Astrocyte of the cerebellum (primary cell): ENCODE measurements around the gene PLBD2.

Experiments
- DNase-seq: peaks from one replicate; pipeline ENCODE4 v3.0.0-alpha.2; 2011; ENCODE audit warnings: low read depth
- H3K4me3 ChIP-seq: 2 replicates; pipeline ENCODE4 v1.5.1; 2011; ENCODE audit warnings: mild to moderate bottlenecking, low read depth, low read length, moderate library complexity
- in situ Hi-C: cut with HindIII; loops from 2 replicates; pipeline ENCODE4 v1.10.0; 2017; ENCODE audit warnings: low sequenced_read_pairs
- TF ChIP-seq, protein P1 (sequence below): IDR thresholded peaks from 2 replicates; pipeline ENCODE4 v1.5.1; 2012; ENCODE audit warnings: low read length, low read depth, moderate library complexity, mild to moderate bottlenecking; ENCODE audit errors: missing control alignments

PLBD2 gene, protein sequence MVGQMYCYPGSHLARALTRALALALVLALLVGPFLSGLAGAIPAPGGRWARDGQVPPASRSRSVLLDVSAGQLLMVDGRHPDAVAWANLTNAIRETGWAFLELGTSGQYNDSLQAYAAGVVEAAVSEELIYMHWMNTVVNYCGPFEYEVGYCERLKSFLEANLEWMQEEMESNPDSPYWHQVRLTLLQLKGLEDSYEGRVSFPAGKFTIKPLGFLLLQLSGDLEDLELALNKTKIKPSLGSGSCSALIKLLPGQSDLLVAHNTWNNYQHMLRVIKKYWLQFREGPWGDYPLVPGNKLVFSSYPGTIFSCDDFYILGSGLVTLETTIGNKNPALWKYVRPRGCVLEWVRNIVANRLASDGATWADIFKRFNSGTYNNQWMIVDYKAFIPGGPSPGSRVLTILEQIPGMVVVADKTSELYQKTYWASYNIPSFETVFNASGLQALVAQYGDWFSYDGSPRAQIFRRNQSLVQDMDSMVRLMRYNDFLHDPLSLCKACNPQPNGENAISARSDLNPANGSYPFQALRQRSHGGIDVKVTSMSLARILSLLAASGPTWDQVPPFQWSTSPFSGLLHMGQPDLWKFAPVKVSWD

DNA sequence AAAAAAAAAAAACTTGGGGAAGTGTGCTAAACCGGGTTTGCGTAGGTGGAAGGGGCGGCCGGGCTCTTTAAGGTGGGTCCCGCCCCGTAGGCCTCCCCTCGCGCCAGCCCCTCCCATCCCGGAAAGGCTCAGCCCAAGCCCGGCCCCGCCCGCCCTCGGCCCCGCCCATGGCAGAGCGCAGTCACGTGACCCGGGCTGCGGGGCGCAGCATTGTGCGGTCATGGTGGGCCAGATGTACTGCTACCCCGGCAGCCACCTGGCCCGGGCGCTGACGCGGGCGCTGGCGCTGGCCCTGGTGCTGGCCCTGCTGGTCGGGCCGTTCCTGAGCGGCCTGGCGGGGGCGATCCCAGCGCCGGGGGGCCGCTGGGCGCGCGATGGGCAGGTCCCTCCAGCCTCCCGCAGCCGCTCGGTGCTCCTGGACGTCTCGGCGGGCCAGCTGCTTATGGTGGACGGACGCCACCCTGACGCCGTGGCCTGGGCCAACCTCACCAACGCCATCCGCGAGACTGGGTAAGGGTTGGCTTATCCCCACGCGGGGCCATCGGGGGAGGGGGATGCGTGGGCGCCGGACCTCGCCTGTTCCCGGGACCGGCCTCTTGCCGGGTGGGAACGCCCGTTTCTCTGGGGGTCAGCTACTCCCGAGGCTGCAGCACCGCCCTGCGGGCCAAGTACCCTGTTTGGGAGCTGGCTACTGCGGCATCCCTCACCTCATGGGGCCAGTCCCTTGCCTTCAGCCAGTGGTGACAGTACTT, at the start of gene PLBD2:
PLBD2 (plus strand) TSS at position 207 of the 752 bp plus-strand sequence; CDS start at position 221, 14 bp downstream.
- peak within 1 kb of the TSS; percentile 58 for H3K4me3 ChIP-seq
- in situ Hi-C loops = no loop called here
- peak; percentile 68 for DNase-seq
- TF ChIP-seq, protein P1, sequence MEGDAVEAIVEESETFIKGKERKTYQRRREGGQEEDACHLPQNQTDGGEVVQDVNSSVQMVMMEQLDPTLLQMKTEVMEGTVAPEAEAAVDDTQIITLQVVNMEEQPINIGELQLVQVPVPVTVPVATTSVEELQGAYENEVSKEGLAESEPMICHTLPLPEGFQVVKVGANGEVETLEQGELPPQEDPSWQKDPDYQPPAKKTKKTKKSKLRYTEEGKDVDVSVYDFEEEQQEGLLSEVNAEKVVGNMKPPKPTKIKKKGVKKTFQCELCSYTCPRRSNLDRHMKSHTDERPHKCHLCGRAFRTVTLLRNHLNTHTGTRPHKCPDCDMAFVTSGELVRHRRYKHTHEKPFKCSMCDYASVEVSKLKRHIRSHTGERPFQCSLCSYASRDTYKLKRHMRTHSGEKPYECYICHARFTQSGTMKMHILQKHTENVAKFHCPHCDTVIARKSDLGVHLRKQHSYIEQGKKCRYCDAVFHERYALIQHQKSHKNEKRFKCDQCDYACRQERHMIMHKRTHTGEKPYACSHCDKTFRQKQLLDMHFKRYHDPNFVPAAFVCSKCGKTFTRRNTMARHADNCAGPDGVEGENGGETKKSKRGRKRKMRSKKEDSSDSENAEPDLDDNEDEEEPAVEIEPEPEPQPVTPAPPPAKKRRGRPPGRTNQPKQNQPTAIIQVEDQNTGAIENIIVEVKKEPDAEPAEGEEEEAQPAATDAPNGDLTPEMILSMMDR = no peak

DNA sequence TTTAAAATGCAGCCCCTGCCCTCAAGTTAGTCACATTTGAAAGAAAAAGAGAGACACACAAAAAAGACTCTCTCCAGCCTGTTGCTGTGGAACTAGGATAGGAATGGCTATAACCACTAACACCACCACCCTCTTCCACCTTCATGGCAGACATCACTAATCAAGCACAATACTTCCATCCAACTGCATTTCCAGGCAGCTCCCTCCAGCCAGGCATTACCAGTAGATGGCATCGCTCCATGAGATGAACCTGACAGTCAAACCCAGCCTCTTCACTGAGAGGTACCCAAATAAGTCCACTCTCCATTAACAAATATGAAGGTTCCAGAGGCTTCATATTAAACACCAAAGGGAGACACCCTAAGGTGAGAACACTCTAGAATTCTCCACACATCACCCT, 47.9 kb upstream of the PLBD2 start:
- in situ Hi-C loops = no loop called here
- no peak overlapping the region for H3K4me3 ChIP-seq
- DNase-seq = no peak
- TF ChIP-seq, protein P1 = peak; percentile 15

DNA sequence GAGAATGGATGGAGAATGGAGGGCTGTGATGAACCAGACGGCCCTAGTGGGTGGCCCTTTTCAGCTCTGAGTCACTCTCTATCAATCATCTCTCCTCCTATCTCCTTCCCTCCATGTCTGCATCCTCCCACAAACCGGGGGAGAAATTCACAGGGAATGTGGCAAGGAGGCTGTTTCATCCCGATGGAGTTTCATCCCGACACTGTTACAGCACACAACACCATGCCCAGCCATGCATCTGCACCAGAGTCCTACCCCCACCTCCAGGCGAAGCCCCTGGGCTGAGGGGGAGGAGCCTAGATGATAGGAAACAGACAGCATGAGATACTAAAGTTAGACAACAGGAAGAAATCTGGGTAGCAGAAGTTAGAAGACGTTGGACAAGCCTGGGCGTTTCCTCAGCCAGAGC, 44.3 kb upstream of the PLBD2 start:
- no peak overlapping the region for H3K4me3 ChIP-seq
- DNase-seq = no peak
- TF ChIP-seq, protein P1 = no peak
- in situ Hi-C loops = no loop called here

DNA sequence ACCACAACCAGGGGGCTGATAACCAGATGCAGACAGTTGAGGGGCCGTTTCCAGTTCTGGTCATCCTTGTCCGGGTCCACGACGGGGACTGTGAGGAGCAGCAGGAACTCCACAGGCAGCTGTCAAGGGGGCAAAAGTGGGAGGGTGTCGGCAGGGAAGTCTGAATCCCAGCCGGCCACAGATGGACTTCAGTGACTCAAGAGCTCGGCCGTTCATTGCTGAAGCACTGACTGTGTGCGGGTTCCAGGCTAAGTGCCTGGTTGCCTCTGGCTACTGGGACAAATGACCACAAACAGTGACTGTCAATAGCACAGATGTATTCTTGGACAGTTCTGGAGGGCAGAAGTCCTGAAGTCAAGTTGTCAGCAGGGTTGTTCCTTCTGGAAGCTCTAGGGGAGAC, 43.0 kb upstream of the PLBD2 start:
- no peak for DNase-seq
- H3K4me3 ChIP-seq = no peak overlapping the region
- TF ChIP-seq, protein P1 = no peak
- in situ Hi-C loops = no loop called here

DNA sequence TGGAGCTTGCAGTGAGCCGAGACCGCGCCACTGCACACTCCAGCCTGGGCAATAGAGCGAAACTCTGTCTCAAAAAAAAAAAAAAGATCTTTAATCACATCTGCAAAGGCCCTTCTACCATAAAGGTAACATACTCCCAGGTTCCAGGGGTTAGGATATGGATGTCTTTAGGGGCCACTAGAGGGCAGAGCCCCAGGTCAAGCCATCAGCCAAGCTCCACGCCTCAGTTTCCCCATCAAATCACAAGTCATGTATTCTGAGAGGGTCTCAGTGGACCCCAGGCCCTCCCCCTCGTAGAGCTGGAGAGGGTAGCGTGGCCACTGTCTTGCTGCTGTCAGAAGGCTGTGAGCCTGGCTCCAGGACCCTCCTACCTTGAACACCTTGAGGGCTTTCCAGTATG, 42.2 kb upstream of the PLBD2 start:
- H3K4me3 ChIP-seq = no peak overlapping the region
- TF ChIP-seq, protein P1 = no peak
- in situ Hi-C loops = no loop called here
- DNase-seq = no peak

DNA sequence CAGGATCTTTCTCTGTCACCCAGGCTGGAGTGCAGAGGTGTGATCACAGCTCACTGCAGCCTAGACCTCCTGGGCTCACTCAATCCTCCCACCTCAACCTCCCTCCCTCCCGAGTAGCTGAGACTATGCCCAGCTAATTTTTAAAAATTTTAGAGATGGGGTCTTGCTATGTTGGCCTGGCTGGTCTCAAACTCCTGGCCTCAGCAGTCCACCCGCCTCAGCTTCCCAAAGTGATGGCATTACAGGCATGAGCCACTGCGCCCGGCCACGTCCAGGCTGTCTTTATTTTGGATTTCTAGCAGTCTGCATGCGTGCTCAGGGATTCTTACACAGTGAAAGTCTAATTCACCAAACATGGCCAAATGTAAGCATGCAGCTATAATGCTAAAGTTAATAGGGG, 41.3 kb upstream of the PLBD2 start:
- no peak for DNase-seq
- H3K4me3 ChIP-seq = no peak overlapping the region
- TF ChIP-seq, protein P1 = no peak
- in situ Hi-C loops = no loop called here
